HG03039 (cell line): ENCODE data around the gene BAAT.

Experiments used
- ATAC-seq: cut with Tn5 transposase; IDR thresholded peaks from one replicate; pipeline ENCODE4 v1.9.1; 2021; ENCODE audit warnings: mild to moderate bottlenecking, moderate library complexity; ENCODE audit not compliant: unreplicated experiment

BAAT gene

DNA sequence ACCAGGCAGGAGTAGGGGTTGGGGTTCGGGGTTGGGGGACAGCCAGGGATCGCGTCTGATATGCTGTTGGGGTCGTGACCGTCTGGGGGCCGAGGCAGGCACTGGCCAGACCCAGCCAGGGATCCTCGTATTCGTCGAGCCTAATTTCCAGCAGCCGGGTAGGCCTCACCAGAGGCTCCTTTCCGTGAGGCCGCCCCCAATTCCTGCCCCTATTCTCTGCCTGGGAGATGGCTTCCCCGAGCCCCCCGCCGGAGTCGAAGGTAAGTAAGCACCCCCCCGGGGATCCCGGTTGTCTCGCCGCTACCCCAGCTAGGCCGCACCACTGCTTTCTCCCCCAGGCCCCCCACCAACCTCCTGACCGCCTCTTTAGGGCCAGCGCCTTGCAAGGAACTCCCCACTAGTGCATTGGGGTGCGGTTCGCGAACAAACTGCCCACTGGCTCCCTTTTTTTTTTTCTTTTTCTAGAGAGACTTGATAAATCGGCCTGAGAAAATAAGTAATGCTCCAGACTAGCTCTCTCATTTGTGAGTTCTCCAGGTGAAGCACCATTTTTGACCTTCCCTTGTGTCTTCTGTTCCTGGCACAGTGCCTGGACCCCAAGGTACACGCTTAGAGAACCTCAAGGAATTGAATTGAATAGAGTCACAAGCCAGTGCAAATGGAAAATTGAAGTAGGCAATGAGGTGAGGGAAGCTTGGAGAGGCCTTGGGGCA is 14.3 kb upstream of the BAAT start:
- ATAC-seq, result no peak

DNA sequence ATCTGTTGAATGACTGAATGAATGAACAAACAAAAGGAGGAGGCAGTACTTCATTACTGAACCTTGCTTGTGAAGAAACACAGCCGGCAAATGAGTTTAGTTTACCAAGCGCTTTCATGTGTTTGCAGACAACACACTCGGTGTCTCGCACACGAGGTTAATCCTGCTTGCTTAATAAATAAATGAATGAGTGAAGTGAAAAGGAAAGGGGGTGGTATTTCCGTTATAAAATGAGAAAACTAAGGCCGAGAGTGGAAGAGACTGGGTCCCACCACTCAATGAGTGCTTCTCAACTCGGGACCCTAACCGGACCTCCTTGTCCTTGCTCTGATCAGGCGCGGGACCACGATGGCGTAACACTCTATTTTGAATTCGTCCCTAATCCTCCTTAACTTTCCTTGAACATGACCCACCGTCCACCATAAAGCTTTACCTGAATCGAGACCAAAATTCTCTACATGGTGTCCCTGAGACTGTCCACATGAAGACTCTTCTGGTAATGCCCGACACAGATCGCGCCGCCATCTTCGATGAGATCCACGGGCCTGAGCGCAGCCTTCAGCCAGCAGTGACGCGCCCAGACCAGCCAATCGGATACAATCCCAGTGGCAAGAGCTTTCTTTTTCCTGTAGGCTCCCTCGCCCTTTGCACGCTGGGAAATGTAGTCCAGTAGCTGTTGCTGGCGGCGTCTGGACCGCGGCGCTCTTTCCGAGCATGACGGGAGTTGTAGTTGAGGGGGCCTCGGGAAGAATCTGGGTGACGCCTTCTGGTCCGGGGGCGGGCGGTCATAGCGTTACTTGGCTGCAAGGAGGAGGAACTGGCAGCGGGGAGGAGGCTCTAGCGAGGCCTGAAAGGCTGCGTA is 13.5 kb upstream of the BAAT start, which contains the start of the genes MRPL50 and ZNF189:
MRPL50 (minus strand) TSS at position 551 of the 862 bp plus-strand sequence; CDS start at position 525, 26 bp downstream.
ZNF189 (plus strand) TSS at position 784 of the 862 bp plus-strand sequence. CDS start 306 bp downstream, outside the sequence.
- ATAC-seq, result peak; percentile 99

DNA sequence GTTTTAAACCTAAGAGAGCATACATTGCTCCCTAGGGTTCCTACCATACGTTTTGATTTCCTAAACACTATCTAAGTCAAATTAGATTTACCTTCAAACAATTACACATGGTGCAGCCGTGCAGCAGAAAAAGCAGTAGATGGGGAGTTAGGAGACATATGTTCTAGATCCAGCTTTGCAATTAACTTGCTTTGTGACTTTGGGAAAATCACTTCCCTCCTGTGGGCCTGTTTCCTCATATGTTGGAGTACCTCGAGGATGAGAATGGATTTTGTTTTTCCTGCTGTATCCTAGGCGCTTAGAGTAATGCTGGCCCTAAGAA is 12.9 kb upstream of the BAAT start:
- no peak for ATAC-seq

DNA sequence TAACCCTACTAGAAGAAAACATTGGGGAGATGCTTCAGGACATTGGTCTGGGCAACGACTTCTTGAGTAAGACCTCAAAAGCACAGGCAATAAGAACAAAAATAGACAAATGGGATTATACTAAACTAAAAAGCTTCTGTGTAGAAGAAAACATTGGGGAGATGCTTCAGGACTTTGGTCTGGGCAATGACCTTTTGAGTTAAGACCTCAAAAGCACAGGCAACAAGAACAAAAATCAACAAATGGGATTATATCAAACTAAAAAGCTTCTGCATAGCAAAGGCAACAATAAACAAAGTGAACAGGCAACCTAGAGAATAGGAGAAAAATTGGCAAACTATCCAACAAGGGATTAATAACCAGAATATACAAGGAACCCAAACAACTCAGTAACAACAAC is 9.9 kb upstream of the BAAT start:
- ATAC-seq, result no peak

DNA sequence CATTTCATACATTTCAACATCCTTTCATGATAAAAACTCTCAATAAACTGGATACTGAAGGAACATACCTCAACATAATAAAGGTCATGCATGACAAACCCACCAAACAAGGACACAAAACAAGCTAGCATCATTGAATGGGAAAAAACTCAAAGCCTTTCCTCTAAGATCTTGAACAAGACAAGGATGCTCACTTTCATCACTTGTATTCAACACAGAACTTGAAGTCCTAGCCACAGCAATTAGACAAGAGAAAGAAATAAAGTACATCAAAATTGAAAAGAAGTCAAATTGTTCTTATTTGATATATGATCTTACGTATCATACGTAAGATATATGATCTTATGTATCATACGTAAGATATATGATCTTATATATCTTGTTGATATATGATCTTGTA is 8.3 kb upstream of the BAAT start:
- no peak for ATAC-seq

DNA sequence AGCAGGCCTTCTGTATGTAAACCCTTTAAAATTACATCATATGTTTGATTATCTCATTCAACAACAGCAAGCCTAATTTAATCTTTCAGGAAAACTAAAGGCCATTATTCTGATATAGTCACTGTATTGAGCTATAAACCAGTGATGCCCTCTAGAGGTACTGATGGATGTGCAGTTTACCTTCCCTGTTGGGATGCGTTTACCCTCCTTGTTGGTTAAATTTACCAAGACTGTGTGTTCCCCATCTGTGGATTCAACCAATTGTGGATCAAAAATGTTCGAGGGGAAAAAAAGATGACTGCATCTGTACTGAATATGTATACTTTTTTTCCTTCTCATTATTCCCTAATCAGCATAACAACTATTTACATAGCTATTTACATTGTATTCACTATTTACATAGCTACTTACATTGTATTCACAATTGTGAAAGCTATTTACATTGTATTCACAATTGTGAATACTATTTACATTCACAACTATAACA is 3.7 kb upstream of the BAAT start:
- no peak for ATAC-seq

DNA sequence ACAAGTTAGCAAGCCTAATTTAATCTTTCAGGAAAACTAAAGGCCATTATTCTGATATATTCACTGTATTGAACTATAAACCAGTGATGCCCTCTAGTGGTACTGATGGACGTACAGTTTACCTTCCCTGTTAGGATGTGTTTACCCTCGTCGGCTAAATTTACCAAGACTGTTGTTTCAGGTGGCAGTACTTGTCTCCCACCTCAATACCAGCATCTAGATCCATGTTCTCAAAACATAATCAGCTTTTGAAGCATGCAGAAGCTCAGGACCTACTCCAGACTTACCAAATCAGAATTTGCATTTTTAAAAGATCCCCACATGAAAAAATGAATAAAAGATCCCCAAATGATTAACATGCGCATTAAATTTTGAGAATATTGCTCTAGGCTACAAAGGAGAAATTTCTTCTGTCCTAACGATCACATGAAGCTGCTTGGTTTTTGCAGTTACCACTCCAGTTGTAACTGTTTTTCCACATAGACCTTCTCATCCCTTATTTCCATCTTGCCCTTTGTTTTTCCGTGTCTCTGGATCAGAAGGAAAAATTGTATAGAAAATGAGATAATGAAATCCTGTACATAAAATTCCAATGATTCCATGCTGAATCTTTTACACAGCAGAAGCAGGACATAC is 3.2 kb upstream of the BAAT start:
- no peak for ATAC-seq

DNA sequence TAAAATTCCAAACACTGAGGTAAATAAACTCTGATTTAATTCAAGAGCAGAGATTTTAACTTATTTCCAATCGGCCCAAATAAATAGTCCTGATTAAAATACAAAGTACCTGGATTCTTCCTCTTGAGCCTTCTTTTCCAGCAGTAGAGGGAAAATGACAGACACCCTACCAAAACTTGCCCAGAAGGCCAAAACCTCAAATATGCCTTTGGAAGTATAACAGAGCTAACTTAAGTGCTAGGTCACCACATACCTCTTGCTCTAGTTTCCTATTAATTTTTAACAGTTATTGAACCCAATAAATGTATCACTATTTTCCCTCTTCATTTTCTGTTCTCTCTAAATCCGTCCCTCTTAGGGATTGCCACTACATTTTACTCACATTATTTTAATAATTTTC is 1.4 kb downstream of the BAAT start:
- ATAC-seq, result no peak

DNA sequence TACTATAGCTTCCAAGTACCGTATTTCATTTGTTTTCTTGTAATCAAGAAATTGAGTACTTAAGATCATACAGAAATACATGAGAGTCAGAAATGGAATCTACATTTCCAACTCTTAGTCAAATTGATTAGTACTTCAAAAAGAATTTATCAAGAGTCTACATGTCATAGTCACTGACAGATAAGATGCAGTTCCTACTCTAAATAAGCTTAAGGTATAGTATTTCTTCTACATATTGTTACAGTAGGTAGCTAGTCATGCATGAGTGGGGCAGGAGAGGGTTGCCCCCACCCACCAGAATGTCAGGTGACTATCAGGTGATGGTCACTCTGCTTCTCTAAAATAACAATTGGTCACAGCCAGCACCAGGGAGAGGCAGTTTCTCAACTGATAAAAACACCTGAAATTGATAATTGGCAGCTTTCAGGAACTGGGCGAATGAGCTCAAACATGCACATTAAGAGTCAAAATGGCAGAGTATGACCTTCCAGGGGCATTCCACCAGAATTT is 2.9 kb downstream of the BAAT start:
- no peak for ATAC-seq

DNA sequence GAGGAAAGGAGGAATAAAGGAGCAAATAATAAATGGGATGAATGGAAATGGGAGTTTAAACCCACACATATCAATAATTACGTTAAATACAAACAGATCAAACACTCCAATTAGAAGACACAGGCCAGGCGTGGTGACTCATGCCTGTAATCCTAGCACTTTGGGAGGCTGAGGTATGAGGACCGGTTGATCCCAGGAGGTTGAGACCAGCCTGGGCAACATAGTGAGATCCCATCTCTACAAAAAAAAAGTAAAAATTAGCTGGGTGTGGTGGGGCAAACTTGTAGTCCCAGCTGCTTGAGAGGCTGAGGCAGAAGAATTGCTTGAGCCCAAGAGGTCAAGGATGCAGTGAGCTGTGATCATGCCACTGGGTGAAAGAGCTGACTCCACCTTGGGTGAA is 3.7 kb downstream of the BAAT start:
- no peak for ATAC-seq

DNA sequence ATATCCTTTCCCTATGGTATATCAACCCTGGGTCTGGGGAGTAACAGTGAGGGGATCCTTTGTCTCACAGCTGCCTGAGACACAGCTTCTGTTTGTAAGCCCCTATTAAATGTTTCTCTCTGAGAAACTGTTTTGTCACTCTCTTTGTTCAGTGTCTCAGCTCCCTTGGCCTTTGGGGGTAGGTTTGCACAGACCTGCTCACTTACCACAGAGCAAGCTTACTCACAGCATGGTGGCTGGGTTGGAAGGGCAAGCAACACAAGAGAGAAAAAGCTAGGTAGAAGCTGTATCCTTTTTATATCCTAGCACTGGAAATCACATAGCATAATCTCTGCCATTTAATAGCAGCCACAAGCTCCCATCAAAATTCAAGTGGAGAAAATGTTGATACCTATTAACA is 4.5 kb downstream of the BAAT start:
- ATAC-seq, result no peak

DNA sequence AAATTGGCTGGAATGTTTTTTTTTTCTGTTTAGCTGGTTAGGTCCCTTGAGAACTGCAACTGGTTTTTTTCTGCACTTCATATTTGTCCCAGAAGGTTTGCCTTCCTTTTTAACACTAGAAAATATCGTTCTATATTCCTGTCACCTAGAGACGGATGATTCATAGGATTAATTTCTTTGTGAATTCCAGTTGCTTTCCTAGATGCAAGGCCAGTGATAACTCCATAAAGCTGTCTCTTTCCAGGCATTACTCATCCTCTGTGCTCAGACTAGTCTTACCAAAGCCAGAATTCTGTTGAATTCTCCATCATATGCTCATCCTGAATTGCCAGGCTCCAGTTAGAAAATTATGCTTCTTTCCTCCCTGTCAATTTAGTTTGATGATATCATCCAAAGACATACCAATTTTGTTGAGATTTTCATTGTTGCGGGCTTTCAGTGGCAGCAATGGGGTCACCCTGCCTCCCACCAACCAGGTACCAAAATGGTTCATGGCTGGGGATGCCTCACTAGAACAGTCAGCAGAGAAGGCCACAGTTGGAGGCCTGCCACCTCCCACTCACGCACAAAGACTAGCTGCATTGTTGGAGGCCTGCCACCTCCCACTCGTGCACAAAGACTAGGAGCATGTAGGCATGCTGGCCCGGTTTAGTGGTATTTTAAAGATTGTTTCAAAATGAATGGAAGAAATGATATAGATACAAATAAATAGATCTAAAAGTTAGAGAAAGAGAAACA is 8.5 kb downstream of the BAAT start:
- ATAC-seq, result no peak

DNA sequence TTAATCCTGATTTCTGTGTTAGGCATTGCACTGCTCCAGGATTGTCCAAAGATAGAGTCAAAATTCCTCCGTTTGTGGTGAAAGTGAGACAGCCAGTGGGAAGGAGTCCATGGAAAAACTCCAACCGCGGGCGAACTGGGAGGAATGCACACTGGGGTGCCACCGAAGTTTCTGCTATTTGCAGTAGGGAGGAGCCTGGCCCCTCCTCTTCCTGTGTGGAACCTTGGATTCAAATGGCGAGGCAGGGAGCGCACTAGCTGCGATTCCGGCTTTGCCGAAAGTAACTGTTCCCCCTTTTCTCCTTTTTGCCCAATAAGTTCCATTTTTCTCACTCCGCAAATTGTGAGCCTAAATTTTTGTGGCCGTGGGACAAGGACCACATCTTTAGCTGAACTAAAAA is 9.3 kb downstream of the BAAT start:
- no peak for ATAC-seq

DNA sequence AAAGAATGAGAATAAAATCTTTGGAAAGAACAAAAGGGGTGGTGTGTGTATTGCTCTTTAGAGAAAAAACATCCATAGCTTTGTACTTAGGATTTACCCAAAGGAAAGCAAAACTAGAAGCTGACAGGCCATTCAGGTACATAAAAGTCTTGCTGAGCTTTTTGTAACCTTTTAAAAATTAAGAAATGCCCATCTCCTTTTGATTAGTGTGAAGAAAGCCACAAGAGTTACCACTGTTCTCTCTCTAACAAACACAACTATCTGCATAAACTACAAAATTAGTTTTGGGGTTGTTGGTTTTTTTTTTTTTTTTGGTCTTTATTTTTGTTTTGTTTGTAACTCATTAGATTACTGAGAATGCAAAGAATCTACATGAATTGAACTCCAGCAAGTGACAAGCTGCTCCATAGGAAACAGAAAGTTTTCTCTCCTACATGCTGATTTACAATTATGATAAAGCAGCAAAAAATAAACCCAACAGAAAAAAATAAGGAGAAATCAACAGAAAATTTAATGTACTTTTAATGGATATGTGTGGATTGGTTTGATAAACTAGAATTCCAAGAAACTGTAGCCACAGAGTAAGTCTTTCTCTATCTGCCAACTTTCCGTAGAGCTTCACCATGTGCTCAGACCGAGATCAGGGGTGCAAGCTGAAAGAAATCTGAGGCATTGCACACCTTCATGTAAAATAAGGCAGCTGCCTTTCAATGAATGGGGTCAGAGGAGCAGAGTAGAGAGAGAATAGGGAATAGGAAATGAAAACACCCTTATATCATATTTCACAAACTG is 12.3 kb downstream of the BAAT start:
- ATAC-seq, result no peak

DNA sequence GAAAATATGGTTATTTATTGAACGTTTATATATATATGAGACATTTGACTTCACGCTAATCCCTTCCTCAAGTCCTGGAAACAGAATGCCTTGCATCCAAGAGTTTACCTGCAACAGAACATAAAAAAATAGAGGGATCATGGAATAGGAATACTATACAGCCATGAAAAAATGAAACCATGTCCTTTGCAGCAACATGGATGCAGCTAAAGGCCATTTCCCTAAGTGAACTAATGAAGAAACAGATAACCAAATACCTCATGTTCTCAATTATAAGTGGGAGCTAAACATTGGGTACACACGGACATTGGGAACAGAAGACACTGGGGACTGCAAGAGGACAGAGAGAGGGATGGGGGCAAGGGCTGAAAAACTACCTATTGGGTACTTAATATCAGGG is 13.0 kb downstream of the BAAT start:
- no peak for ATAC-seq

DNA sequence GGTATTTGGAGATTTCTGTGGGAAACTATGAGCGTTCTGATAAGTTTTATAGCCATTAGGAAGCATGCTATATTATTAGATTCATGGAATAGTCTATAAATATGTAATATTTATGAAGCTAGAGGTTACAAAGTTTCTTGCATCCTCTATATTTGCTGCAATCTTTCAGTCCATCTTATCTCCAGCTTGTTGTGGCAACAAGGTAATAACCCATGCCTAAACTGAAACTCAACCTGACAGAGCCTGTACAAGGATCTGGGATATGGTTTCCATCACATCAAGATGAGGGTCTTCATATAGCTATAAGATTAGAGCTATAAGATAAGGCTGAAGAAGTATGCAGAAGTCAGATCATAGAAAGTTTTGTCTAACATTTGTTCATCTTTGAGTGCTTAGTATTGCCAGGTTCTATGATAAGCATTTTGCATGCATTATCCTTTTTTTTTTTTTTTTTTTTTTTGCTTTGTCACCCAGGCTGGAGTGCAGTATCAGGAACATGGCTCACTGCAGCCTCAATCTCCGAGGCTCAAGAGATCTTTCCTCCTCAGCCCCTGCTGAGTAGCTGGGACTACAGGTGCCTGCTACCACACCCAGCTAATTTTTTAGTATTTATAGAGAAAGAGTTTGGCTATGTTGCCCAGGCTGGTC is 14.8 kb downstream of the BAAT start:
- no peak for ATAC-seq

DNA sequence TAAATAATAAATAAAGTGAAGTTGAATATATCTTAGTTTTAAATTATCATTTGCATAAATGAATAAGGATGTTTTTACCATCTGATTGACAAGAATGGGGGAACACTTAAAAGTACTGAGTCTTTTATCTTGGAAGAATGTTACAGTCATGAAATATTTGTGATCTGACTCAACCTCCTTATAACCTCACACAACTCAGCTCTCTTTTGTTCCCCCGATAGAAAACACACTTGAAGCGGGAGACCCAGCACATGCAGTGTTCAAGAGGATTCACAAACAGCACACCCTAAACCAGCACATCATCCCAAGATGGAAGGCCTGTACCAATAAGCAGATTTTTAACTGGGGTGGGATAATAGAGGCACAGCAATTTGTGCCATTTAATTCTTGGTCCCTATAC is 15.5 kb downstream of the BAAT start:
- no peak for ATAC-seq

DNA sequence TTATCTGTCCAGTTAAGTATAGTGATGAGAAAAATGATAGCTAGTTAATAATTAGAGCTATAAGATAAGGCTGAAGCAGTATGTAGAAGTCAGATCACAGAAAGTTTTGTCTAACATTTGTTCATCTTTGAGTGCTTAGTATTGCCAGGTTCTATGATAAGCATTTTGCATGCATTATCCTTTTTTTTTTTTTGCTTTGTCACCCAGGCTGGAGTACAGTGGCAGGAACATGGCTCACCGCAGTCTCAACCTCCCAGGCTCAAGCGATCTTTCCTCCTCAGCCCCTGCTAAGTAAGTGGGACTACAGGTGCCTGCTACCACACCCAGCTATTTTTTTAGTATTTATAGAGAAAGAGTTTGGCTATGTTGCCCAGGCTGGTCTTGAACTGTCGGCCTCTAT is 17.5 kb downstream of the BAAT start:
- ATAC-seq, result no peak

DNA sequence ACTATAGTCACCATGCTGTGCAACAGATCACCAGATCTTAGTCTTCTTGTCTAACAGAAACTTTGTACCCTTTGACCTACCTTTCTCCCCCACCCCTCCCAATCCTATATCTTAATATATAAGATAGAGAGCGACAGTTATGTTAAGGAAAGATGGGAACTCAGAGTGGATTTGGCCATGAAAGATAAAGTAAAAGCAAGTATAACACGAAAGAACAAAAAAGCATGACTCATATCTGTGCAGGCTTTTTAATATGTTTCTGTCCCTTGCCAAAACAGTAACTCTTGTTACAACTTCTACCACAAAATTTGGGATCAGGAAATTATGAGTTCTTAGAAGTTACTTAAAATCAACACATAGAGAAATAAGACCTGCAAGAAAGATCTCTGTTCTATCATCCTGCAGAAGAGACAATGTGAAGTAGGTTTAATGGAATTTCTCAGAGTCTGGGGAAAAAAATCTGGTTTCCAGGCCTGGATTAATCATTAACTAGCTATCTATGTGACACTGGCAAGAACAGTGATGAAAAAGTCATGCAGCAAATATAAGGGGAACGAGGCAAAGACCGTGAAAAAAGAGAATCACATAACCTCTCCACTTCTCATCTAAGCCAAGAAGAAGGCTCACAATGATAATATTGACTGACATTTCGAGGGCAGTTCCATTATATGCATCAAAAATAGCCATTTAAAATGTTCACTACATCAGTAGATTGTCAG is 18.6 kb downstream of the BAAT start:
- no peak for ATAC-seq
